Tibial artery (tissue), 4 donors: ENCODE results near the gene MAN1C1.

Experiments
- DNase-seq, 2 donors: peaks; one replicate each; pipeline ENCODE4 v3.0.0-alpha.2; 2019
- H3K27ac ChIP-seq, 2 donors: fragments of 200-600 bp; sonication (generic) in 1 of 2; 1 replicate in 1 of 2; 2 replicates in 1 of 2; pipeline ENCODE4 v1.5.1; 2018 to 2019; ENCODE audit warnings: mild to moderate bottlenecking in 1 of 2
- H3K27me3 ChIP-seq, 2 donors: fragments of 200-600 bp; sonication (generic) in 1 of 2; one replicate each; pipeline versions ENCODE4 v1.5.1 to v1.6.0; 2016 to 2019
- H3K36me3 ChIP-seq, 3 donors: fragments of 200-600 bp; sonication (generic) in 2 of 3; one replicate each; pipeline ENCODE4 v1.5.1; 2016 to 2019; ENCODE audit warnings: mild to moderate bottlenecking in 2 of 3
- H3K4me1 ChIP-seq, 4 donors: fragments of 200-600 bp; sonication (generic) in 2 of 4; 1 replicate in 3 of 4; 2 replicates in 1 of 4; pipeline ENCODE4 v1.5.1; 2016 to 2019
- H3K4me3 ChIP-seq, 2 donors: fragments of 200-600 bp; sonication (generic) in 1 of 2; 1 replicate in 1 of 2; 2 replicates in 1 of 2; pipeline ENCODE4 v1.5.1; 2018 to 2019; ENCODE audit warnings: mild to moderate bottlenecking in 2 of 2
- H3K9me3 ChIP-seq, 3 donors: fragments of 200-600 bp; sonication (generic) in 1 of 3; one replicate each; pipeline ENCODE4 v1.5.1; 2016 to 2019
- intact Hi-C: fragments of 100-400 bp; cut with DNase I; formaldehyde crosslinking; loops from one replicate; pipeline ENCODE4 v1.15.0; 2023; ENCODE audit warnings: low total_unique reads
- TF ChIP-seq, protein P1 (sequence below), 2 experiments: fragments of 200-600 bp in 1 of 2; fragments of 450-650 bp in 1 of 2; IDR thresholded peaks; one replicate each; pipeline ENCODE4 v1.5.1; 2017 to 2019; ENCODE audit warnings: antibody characterized with exemption in 2 of 2, mild to moderate bottlenecking in 1 of 2, moderate library complexity in 1 of 2

Gene MAN1C1

DNA sequence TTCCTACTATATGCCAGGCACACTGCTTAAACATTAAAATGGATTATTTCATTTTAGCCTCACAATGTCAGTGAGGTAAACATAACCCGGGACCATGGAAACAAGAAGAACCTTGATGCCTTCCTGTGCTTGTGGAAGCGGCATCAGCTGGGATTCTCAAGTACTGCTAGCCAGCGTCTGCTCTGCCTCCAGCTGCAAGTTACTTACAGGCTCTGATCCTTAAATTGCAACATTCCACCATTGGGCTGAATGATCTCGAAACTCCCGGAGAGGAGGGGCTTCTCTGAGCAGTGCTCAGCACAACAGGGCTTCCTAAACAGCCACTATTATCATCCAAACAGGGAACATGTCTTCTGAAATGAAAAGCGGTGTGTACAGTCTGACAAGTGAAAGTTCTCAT is 6.7 kb upstream of the MAN1C1 start:
- Histone ChIP-seq H3K9me3 (no peaks in the 10 kb centered on the region), H3K36me3 (no peaks in the 10 kb centered on the region), H3K4me1 (peaks cover 0 to 2% (median 0%) of the 10 kb centered on the region in 4 donors), H3K4me3 (no peak overlapping the region), H3K27me3 (no peaks in the 10 kb centered on the region), H3K27ac (no peak overlapping the region)
- intact Hi-C loops, result loop anchor here (2.0 to 10.0 kb wide), 3 partner anchors 187 to 385 kb away; partner anchors contain the start of gene PAFAH2
- DNase-seq, result no peak
- TF ChIP-seq, protein P1, sequence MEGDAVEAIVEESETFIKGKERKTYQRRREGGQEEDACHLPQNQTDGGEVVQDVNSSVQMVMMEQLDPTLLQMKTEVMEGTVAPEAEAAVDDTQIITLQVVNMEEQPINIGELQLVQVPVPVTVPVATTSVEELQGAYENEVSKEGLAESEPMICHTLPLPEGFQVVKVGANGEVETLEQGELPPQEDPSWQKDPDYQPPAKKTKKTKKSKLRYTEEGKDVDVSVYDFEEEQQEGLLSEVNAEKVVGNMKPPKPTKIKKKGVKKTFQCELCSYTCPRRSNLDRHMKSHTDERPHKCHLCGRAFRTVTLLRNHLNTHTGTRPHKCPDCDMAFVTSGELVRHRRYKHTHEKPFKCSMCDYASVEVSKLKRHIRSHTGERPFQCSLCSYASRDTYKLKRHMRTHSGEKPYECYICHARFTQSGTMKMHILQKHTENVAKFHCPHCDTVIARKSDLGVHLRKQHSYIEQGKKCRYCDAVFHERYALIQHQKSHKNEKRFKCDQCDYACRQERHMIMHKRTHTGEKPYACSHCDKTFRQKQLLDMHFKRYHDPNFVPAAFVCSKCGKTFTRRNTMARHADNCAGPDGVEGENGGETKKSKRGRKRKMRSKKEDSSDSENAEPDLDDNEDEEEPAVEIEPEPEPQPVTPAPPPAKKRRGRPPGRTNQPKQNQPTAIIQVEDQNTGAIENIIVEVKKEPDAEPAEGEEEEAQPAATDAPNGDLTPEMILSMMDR (IDR thresholded peaks at IDR 0.05), result no peak

DNA sequence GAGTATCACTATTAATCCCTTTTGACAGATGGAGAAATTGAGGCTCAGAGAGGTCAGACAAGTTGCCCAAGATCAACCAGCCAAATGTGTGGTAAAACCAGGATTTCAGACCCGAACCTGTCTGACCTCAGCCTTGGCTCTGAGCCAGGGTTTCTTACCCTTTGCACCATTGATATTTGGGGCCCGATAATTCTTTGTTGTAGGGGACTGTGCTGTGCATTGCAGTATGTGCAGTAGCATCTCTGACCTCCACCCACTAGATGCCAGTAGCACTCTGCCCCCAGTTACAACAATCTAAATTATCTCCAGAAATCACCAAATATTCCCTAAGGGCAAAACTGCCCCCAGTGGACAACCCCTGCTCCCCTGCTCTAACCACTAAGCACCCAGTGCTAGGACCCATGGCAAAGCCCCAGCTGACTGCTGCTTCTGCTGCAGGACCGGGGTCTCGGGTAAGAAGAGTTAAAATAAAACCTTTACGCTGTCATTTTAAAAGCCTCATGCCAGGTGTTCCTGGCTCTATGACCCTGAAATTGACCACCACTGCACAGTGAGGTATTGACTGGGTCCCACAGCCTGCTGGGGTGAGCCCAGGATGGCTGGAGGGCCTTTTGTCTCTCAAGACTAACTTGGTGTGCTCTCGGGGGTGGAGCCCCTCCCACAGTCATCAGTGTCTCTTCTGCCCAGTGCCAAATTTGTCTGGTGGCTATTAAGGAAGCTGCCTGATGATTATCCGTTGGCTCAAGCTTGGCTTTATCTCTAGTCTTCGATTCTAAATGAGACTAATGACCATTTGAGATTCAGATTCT is 5.6 kb upstream of the MAN1C1 start:
- intact Hi-C loops, result loop anchor here (10.0 kb wide), 1 partner anchor 384 kb away; the partner anchor contains the start of gene PAFAH2
- Histone ChIP-seq H3K4me3 (no peak overlapping the region), H3K27me3 (no peaks in the 10 kb centered on the region), H3K36me3 (no peaks in the 10 kb centered on the region), H3K9me3 (no peaks in the 10 kb centered on the region), H3K4me1 (peaks cover 0 to 11% (median 5%) of the 10 kb centered on the region in 4 donors), H3K27ac (no peak overlapping the region)
- no peak for DNase-seq
- TF ChIP-seq, protein P1 (IDR thresholded peaks at IDR 0.05), result peak; percentile 9 to 22

DNA sequence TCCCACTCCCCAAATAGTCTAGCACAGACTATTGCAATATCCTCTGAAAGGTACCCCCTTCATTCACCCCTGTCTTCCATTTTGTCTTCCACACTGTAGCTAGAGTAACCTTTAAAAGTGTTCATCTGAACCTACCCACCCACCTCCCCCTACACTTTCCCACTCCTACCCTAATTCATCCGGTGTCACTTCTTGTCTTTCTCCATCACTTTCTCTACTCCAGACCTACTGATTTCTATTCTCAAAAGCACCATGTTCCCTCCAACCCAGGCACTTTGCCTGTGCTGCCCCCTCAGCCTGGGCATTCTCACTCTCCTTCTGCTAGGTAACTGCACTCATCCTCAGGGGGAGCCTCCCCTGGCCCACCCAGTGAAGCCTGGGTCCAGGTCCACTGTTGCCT is 4.7 kb upstream of the MAN1C1 start:
- no peak overlapping the region for H3K27ac ChIP-seq
- no peak for DNase-seq
- H3K9me3 ChIP-seq, result no peaks in the 10 kb centered on the region
- peaks cover 0 to 14% (median 5%) of the 10 kb centered on the region in 4 donors for H3K4me1 ChIP-seq
- no peak overlapping the region for H3K4me3 ChIP-seq
- intact Hi-C loops, result loop anchor here (10.0 kb wide), 1 partner anchor 383 kb away; the partner anchor contains the start of gene PAFAH2
- TF ChIP-seq, protein P1 (IDR thresholded peaks at IDR 0.05), result no peak
- no peaks in the 10 kb centered on the region for H3K36me3 ChIP-seq
- H3K27me3 ChIP-seq, result no peaks in the 10 kb centered on the region

DNA sequence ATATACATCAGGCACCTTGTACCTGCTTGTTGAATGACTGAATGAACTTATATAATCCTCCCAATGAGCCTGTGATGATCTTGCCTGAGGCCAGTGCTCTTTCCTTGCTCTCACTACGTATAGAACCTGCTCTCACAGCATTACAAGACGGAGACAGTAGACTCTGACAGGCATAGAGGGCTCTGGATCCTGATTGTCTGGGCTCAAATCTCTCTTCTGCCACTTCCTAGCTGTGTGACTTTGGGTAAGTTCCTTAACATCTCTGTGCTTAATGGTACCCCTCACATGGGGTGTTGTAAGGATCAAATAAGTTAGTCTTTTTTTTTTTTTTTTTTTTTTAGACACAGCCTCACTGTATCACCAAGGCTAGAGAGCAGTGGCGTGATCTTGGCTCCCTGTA is 4.2 kb upstream of the MAN1C1 start:
- Histone ChIP-seq H3K36me3 (no peaks in the 10 kb centered on the region), H3K9me3 (no peaks in the 10 kb centered on the region), H3K4me1 (peaks cover 0 to 14% (median 5%) of the 10 kb centered on the region in 4 donors), H3K27ac (no peak overlapping the region), H3K27me3 (no peaks in the 10 kb centered on the region), H3K4me3 (no peak overlapping the region)
- TF ChIP-seq, protein P1 (IDR thresholded peaks at IDR 0.05), result no peak
- no peak for DNase-seq
- intact Hi-C loops, result loop anchor here (10.0 kb wide), 1 partner anchor 382 kb away; the partner anchor contains the start of gene PAFAH2

DNA sequence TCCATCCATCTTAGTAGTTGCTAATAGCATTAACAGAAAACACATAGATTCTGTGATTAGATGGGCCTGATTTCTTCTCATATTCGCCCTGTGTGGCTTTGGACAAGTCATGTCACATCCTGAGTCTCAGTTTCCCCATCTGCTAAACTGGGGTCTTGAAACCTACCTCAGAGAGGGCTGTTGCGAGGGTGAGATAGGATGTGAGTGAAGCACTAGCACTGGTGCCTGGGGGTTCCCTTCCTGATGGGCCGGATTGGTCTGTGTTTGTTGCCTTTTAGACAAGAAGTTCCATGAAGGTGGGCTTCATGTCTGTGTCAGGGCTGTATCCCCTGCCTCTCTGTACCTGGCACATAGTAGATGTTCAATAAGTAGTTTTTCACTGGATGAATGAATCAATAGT is 3.5 kb upstream of the MAN1C1 start:
- intact Hi-C loops, result loop anchor here (10.0 kb wide), 1 partner anchor 382 kb away; the partner anchor contains the start of gene PAFAH2
- TF ChIP-seq, protein P1 (IDR thresholded peaks at IDR 0.05), result no peak
- Histone ChIP-seq H3K27me3 (no peaks in the 10 kb centered on the region), H3K4me1 (peaks cover 0 to 20% (median 9%) of the 10 kb centered on the region in 4 donors), H3K36me3 (no peaks in the 10 kb centered on the region), H3K9me3 (no peaks in the 10 kb centered on the region), H3K27ac (no peak overlapping the region), H3K4me3 (no peak overlapping the region)
- DNase-seq, result no peak
